Measurements from ENCODE around the gene MSTN.

- TF ChIP-seq POLR2A (IDR thresholded peaks at IDR 0.05) (no peak), CTCF (IDR thresholded peaks at IDR 0.05) (no peak)
These were observed 37.6 kb upstream of the MSTN start for GRCh38 chr2:190099890-190100697.
